Measurements from ENCODE around the gene ADGRL4.
"Not testable (repeated sequence)": the region's sequence is repeated elsewhere in the genome, so short reads cannot be mapped to it uniquely, and the experiment has no call there.

The ADGRL4 gene

DNA sequence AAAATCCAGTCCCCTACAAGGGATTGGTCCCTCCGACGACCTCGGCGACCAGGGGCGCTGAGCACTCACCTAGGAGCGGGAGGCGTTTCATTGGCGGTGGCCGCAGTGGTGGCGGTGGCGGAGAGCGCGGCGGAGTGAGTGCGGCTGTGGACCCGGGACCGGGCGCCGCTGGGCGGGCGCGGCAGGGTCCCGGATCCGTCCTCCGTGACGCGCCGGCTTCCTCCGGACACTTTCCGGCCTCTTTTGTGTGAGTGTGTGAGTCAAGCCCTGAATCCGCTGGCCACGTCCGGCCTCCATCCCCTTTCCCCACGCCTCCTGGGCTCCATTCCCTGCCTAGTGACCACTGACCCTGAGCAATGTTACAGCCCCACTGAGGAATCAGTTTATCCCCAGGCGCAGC is at the start of gene ADGRL4:
TSS of gene ADGRL4 (minus strand) at position 167 of the 400 bp plus-strand sequence. CDS start at position 91, 76 bp downstream.
- DNase-seq, result no peak

DNA sequence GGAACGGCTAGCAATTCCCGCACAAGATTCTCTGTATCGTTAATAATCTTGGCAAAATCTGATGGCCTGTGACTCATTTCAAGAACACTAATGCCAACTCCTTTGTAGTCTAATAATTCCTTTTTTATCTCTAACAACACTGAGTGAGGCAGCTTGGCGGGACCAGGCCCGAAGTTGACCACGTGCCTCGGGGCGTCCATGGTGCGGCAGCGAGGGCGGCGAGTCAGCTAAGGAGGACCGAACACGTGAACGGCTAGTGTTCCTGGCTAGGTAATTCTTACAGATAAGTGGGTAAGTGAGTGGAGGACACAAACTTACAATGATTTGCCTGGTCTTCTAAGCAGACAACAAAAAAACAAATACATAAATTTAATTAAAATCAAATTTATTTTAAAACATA is 49.3 kb upstream of the ADGRL4 start:
- DNase-seq, result no peak

DNA sequence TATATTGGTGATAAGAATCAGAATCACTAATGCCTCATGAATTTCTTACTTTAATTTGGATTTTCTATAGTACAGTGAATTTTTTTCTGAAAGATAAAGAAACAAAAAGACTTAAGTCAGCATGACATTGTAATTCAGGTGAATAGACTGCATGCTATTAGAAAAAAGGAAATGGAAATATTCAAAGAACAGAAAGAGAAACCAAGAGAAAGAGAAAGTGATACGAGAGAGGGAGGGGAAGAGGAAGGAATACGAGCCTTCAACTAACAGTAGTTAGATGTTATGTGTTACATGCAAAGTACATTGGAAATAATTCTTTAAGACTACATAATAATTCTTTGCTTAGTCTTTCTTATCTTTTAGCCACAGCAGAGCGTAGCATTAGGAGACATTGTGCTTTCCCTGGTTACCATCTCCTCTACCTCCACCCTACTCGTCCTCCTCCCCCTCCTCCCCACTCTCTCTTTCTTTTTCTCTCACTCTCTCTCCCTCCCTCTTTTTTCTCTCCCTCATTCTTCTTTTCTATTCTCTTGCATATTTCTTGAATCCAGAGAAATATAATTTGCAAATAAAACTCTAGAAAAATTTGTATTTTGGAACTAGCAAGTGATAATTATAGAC is 46.4 kb upstream of the ADGRL4 start:
- no peak for DNase-seq

DNA sequence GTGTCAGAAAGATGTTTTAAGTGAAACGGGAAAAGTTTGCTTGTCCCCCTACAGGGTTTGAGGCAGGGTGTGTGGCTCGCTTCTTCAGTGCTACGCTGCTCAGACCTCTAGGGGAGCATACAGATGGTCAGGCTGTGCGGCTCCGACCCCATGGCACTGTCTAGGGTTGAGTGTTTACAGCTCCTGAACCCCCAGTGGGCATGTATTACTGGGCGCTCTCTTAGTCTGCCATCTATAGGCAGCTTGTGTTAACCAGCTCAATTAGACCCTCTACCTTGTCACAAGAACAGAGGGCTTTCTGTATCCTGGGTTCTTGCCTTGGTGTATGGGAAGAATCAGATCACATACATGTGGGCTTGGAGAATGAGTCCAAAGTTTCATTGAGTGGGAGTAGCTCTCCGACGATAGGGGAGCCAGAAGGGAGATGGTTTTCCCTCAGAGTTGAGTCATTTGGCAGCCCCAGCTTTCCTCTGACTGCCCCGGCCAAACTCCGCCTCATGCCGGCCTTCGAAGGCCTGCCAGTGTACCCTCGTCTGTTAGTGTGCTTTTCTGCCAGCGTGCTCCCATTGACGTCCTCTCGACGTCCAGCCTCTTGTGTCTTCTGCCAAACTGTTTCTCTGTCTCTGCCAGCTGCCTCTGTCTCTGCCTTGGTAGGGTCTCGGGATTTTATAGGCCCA is 38.6 kb upstream of the ADGRL4 start:
- DNase-seq, result no peak

DNA sequence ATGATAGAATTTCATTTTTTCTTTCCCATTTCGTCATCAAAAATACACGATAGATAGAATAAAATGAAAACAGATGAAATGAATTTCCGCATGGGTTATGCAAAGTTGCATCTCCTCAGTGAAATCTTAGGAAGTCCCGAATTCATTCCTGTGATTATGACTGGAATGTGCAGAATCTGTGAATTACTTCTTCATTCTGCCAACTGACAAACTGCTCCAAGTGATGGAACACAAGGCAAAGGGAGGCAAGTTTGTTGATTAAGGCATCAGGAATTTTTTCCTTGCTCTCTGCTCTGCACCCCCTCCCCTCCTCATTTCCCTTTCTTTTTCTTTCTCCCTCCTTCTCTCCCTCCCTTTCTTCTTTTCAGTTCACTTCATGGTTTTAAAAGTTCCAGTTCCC is 37.0 kb upstream of the ADGRL4 start:
- DNase-seq, result no peak

DNA sequence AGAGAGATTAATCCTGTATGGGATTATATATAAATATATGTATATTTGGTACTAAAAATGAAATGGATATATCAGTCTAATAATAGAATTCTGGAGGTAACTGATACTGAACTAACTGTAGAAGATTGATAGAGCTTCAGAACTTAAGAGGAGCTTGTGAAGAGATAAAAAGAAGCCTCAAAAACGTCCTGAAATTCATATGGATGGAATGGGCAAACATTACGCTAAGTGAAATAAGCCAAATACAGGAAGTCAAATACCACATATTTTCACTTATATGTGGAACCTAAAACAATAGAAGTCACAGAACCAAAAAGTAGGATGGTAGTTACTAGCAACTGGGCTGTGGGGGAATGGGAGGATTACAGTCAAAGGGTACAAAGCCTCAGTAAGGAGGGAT is 36.0 kb upstream of the ADGRL4 start:
- no peak for DNase-seq

DNA sequence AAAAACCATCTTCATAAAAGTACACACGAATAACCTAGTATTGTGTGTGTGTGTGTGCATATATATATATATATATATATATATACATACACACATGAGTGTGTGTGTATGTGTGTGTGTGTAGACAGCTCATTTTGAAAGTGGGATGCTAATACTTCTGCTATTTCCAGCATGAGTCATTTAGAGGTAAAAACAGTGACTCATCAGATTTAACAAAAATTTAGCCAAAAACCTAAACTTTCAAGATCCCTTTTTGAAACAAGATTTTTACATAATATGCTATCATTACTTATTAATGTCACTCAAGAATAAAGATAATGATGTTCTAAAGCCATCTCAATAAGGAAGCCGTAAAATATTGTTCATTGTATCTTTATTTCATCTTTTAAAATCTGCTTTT is 35.6 kb upstream of the ADGRL4 start:
- DNase-seq, result no peak

DNA sequence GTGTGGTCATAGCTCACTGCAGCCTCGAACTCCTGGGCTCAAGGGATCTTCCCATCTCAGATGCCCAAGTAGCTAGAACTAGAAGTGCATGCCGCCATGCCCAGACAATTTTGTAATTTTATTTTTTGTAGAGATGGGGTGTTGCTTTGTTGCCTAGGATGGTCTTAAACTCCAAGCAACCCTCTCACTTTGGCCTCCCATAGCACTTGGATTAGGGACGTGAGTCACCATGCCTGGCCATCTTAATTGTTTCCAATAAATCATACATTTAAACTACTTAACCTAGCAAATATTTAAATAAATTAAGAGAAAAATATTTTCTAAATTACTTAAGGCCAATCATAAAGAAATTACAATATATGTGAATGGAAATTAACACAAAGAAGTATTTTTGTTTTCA is 35.1 kb upstream of the ADGRL4 start:
- DNase-seq, result no peak

DNA sequence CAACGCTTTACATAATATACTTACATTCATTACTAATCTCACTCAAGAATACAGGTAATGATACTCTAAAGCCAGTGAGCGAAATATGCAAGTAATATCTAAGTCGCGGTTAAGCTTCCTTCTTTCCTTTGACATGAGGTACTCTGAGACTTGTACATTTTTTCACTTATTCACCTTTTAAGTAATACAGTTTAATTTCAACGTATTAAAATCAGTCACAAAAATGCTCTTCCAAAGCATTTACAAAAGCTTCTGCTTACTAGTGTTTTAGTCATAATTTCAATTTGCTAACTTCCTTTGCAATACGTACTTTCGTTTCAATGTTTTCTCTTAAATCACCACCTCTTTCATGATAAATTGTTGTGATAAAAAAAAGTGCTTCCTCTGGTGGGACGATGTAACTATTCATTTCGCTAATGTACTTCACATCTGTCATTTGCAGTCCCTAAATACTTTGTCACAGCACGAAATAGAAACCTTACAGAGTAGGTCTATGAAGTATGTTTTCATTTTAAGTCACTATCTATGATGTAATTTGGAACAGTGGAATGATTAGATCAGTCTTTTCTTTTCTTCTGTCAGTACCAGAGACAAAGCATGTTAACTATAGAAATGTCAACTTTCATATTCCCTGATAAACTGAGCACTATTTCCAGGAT is 34.0 kb upstream of the ADGRL4 start:
- DNase-seq, result no peak

DNA sequence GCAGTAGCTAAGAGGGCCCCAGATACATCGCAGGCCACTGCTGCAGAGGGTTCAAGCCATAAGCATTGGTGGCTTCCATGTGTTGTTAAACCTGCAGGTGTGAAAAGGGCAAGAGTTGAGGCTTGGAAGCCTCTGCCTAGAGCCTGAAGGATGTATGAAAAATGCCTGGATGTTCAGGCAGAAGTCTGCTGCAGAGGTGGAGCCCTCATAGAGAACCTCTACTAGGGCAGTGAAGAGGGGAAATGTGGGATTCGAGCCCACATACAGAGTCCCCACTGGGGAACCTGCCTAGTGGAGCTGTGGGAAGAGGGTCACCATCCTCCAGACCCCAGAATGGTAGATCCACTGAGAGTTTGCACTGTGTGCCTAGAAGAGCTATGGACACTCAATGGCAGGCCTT is 30.6 kb upstream of the ADGRL4 start:
- no peak for DNase-seq

DNA sequence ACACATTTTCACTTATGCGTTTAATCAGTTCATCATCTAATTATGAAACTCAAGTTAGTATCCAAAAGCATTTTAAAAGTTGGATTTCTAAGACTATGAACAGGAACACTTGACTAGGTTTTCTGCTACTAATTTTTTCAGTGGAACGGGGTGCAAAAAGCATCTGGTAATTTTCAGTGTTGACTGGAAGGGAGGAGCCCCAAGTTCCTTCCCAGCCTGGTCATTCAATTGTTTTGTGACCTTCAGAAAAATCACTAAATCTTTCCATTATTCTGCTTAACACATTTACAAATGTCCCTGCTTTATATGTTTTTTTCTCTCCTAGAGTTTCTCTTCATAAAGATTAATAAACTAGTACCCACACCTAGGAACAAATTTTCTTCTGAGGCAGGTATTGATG is 6.0 kb upstream of the ADGRL4 start:
- no peak for DNase-seq

DNA sequence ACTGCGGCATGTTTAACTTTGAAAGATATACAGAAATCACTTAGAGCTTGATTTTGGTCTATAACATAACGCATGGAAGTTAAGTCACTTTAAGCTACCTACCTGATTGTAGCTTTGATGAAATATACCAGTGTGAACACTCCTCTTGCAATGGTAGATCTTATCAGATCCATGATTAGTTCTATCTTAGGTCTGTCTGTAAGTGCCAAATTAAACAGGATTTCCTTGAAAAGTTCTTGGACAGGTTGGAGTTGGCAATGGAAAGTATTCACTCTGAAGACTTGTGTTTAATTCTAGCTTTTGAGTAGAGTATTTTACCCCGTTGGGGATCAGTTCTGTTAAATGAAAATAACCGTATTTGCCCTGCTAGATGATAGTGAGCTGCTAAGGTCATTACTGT is 4.1 kb upstream of the ADGRL4 start:
- DNase-seq, result no peak

DNA sequence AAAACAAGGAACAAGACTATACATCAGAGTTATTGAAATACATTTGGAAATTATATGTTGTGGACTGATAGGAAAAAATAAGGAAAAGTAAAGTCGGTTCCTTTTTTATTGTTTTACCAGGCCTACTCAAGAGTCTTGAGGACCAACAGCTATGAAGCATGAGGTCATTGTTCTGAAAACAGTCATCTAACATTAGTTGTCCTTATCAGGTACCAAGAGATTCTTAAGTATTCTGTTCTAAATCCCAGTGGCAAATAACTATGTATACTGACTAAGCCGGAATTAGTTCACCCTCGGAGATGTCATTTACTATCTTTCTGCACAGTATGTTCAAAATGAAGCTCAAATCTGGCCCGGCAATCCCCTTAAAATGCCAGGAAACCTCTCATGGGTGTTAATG is 585 bp downstream of the ADGRL4 start:
- no peak for DNase-seq

DNA sequence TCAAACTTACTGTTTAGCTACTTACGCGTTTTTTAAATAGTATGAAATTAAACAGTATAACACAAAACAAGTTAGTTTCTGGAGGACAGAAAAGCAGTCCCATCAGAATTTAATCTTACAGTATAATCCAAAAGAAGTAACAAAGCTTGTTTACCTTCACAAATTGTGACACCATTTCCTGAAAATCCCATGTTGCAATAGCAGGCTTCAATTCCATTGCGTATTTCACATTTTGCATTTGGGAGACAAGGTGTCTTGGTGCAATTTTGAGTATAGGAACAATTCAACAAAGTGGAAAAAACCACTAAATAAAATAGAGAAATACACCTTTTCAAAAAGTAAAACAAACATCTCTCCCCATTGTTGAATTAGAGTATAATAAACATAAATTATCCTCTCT is 1.6 kb downstream of the ADGRL4 start:
- no peak for DNase-seq

DNA sequence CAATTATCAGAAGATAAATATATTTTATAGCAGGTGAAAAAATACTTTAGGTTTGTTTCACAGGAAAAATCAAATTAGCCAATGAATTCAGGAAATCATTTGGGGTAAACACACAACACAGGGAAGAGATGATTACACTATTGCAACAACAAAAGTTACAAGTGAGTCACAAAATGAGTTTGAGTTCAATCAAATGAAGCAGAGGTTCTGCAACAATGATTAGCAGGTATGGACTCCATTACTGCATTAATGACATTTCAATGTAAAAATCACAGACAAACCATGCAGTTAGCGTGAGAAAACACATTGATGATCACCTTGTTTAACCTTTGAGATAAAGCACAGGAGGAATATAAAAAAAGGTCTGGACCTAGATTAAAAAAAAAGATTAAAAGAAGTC is 9.7 kb downstream of the ADGRL4 start:
- no peak for DNase-seq

DNA sequence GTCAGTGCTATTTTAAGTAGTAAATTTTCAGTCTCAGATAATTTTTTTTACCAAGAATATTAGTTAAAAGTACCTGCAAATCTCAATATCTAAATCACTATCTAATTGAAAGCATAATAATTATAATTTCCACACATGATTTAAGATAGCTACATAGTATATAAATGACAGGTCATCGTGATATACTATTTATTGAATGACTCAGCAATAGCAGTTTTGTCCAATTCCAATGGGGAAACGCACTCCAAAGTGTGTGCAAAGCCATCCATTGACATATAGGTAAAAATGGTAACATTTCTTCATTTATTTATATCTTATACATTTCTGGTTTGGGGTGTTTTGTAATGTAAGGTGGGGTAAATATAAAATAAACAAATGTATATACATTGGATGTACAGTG is 19.5 kb downstream of the ADGRL4 start:
- no peak for DNase-seq

DNA sequence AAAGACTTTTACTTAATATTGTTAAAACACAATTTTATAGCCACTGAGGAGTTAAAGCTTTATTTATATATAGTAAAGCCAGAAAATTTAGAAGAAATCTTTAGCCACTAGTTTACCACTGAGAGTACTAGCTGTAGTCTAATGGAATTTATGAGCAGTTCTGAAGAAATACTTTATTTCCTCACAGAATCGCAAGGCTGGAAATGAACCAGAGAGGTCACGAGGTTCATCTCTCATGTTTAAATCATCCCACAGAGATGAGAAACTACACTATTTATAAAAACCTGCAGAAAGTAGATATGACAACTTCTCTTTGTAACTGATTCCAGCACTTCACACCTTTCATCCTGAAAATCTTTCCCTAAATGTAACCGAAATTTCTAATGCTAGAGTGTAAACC is 26.0 kb downstream of the ADGRL4 start:
- no peak for DNase-seq

DNA sequence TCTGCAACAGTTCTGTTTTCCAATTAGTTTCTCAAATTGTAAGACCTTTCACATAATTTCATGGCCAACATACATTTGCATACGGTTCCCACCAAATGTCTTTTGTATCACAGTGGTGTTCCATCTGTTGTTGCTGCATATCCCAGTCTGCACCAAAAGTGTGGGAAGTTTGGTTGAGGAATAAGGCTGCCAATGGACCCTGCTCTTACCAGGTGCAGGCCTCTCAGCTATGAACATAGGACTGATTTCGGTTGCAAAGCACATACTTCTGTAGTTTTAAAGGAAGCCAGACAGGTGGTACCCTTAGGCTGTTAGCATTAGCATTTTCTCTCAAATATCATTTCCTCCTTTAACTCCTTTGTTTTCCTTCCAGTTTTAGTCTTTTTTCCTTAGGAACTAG is 33.8 kb downstream of the ADGRL4 start:
- no peak for DNase-seq

DNA sequence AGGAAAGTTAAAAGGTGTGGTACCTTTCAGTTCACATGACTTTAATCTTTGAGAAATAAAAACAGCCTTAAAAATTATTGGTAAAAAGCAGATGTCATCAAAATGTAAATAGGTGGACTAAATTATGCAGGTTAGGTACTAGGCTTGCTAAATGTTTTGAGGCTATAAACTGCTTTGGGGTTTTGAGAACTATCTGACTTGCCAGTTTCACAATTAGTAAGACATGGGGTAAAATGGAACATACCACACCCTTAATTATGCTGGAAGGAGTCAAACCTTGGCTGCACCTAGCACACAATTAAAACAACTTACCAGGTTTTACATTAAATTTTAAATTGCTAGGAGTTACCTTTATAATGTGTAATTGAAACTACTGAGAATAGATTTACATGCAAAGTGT is 39.4 kb downstream of the ADGRL4 start:
- DNase-seq, result not testable (repeated sequence)

DNA sequence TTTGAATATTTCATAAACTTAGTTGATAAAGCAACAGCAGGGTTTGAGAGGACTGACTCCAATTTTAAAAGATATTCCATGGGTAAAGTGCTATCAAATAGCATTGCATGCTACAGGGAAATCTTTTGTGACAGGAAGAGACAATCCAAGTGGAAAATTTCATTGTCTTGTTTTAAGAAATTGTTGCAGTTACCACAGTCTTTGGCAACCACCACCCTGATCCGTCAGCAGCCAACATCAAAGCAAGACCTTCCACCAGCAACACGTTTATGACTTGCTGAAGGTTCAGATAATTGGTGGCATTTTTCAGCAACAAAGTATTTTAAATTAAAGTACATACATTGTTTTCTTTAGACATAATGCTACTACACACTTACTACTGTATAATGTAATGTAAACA is 47.8 kb downstream of the ADGRL4 start:
- DNase-seq, result no peak

DNA sequence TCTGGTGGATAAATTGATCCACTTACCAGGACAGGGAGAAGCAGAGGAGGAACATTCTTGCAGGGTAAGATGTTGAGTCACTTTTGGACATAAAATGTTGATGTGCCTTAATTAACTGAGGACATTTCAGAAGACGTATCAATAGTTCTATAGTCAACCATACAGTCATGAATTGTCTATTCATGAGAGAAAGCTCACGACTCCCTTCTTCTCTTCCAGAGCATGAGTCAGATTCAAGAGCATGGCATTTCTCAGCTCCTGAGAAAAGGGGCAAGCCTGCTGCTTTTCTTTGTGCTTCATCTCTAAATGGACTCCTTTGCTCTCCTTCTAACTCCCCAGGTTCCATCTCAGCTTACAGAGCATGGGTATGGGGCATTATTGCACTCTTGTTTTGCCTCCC is 55.7 kb downstream of the ADGRL4 start:
- no peak for DNase-seq

DNA sequence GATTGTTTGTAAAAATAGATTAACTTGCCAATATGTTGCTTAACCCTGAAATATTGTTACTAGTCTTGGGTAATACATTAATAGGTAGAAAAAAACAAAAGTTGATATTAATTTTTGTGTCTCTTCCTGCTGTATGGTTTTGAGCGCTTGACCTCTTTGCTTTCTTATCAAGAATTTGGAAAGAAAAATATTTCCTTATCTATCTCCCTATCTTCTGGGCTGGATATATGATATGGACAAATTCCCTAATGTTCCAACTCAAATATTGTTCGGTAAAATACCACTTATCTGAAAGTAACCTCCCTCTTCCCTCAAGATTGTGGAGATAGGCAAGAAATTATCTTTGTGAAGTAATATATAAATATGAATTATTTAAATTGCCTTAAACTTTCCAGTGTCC is 57.3 kb downstream of the ADGRL4 start:
- no peak for DNase-seq

DNA sequence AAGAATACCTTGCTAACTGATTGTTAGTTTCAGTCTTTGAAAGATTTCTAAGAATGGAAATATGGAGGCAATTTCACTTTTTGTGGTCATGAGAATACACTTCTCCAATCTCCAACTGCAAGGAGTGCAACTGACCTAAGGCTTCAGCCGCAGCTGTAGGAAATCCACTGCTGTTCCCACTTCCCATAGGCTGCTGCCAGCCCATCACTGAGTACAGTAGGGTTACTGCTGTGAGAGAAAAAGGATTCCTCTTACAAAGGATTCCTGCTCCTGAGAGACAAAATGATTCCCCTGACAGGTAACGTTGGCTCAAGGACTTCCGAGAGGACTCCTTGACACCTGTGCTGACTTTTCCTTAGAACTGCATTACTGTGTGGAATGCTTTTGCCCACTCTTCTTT is 87.4 kb downstream of the ADGRL4 start:
- DNase-seq, result no peak

DNA sequence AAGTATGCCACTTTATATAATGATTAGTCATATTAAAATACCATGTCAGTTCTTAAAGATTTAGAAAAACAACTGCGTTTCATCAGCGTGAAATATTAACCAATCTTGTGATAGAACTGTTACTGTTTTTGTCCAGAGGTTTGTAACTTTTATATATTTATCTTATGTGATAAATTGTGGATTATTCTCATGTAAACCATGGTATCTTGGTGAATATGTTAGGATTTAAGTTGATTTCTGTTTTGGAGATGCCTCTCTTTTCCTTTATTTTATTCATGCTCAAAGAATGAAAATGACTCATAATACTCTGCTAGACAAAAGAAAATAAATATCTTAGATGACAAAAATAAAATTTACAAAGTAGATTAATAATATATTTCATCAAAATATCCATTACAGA is 88.4 kb downstream of the ADGRL4 start:
- no peak for DNase-seq

DNA sequence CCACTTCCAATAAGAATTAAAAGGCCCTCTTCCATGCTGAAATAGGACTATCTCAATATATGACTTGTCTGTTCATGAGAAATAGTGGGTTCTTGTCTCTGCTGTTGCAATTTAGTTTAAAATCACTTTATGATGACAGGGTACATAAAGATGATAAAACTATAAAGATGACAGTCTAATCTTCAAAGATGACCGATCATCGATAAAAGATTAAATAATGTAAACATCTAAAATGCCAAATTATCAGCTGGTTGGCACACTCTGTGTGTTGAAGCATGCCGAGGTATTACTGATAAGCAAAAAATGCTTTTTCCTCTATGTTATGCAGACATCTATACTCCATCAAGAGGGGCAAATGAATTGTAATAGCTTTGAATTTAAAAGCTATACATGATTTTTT is 89.5 kb downstream of the ADGRL4 start:
- no peak for DNase-seq

Data from NK-92 treated with Interleukin-12 subunit alpha and Interleukin-12 subunit beta, amount 100 ng/mL, for 24 hours (cell line).